RWPE2 (cell line): ENCODE measurements around the gene MTA1.
A peak's percentile ranks its signal among the peaks of the same experiment; 100 is the strongest.

Experiments used
- ATAC-seq: fragments of 200-7000 bp; cut with Tn5 transposase; 3 replicates; pipeline ENCODE4 v1.9.1; 2021; ENCODE audit warnings: low read depth
- DNase-seq: peaks from one replicate; pipeline ENCODE4 v3.0.0-alpha.2; 2020; ENCODE audit warnings: low spot score
- H3K27ac ChIP-seq: fragments of 450-650 bp; 2 replicates; pipeline ENCODE4 v1.5.1; 2017; ENCODE audit warnings: mild to moderate bottlenecking; ENCODE audit not compliant: poor library complexity, severe bottlenecking
- H3K27me3 ChIP-seq: fragments of 250-450 bp; sonication (Bioruptor Pico); 2 replicates; pipeline ENCODE4 v1.5.1; 2021; ENCODE audit warnings: mild to moderate bottlenecking, moderate library complexity; ENCODE audit not compliant: insufficient read depth, poor library complexity, severe bottlenecking
- H3K36me3 ChIP-seq: fragments of 250-450 bp; sonication (Bioruptor Pico); 2 replicates; pipeline ENCODE4 v1.5.1; 2020; ENCODE audit warnings: low read depth, mild to moderate bottlenecking, moderate library complexity
- H3K4me1 ChIP-seq: fragments of 250-450 bp; sonication (Bioruptor Pico); 2 replicates; pipeline ENCODE4 v1.5.1; 2021; ENCODE audit warnings: mild to moderate bottlenecking, moderate library complexity; ENCODE audit not compliant: insufficient read depth, poor library complexity, severe bottlenecking
- H3K4me3 ChIP-seq: fragments of 250-450 bp; sonication (Bioruptor Pico); 2 replicates; pipeline ENCODE4 v1.5.1; 2021; ENCODE audit warnings: mild to moderate bottlenecking, moderate library complexity; ENCODE audit not compliant: severe bottlenecking
- H3K9me3 ChIP-seq: fragments of 250-450 bp; sonication (Bioruptor Pico); 2 replicates; pipeline ENCODE4 v1.5.1; 2021; ENCODE audit warnings: mild to moderate bottlenecking, moderate library complexity; ENCODE audit not compliant: severe bottlenecking
- TF ChIP-seq, protein P1 (sequence below): fragments of 450-650 bp; IDR thresholded peaks from one replicate; pipeline ENCODE4 v1.5.1; 2017; ENCODE audit warnings: mild to moderate bottlenecking, moderate library complexity; ENCODE audit not compliant: poor library complexity, severe bottlenecking

MTA1 gene

GRCh38 chr14:105493921-105494605 is 74.4 kb downstream of the MTA1 start:
- ATAC-seq (no peak), DNase-seq (no peak)
- no peaks in the 10 kb centered on the region for H3K9me3 ChIP-seq
- H3K4me1 ChIP-seq = peaks cover 5% of the 10 kb centered on the region
- H3K27me3 ChIP-seq = no peaks in the 10 kb centered on the region
- peaks cover 11% of the 10 kb centered on the region for H3K36me3 ChIP-seq
- no peak overlapping the region for H3K4me3 ChIP-seq
- TF ChIP-seq, protein P1, sequence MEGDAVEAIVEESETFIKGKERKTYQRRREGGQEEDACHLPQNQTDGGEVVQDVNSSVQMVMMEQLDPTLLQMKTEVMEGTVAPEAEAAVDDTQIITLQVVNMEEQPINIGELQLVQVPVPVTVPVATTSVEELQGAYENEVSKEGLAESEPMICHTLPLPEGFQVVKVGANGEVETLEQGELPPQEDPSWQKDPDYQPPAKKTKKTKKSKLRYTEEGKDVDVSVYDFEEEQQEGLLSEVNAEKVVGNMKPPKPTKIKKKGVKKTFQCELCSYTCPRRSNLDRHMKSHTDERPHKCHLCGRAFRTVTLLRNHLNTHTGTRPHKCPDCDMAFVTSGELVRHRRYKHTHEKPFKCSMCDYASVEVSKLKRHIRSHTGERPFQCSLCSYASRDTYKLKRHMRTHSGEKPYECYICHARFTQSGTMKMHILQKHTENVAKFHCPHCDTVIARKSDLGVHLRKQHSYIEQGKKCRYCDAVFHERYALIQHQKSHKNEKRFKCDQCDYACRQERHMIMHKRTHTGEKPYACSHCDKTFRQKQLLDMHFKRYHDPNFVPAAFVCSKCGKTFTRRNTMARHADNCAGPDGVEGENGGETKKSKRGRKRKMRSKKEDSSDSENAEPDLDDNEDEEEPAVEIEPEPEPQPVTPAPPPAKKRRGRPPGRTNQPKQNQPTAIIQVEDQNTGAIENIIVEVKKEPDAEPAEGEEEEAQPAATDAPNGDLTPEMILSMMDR = no peak
- no peak overlapping the region for H3K27ac ChIP-seq

GRCh38 chr14:105494606-105494929 is 74.9 kb downstream of the MTA1 start:
- ATAC-seq = no peak
- Histone ChIP-seq H3K4me3 (no peak overlapping the region), H3K27ac (no peak overlapping the region), H3K4me1 (no peaks in the 10 kb centered on the region), H3K27me3 (no peaks in the 10 kb centered on the region), H3K9me3 (no peaks in the 10 kb centered on the region), H3K36me3 (peaks cover 11% of the 10 kb centered on the region)
- DNase-seq = no peak
- TF ChIP-seq, protein P1 = no peak

- ATAC-seq = no peak
- DNase-seq = peak; percentile 70
- Histone ChIP-seq H3K36me3 (peaks cover 11% of the 10 kb centered on the region), H3K4me1 (no peaks in the 10 kb centered on the region), H3K27me3 (no peaks in the 10 kb centered on the region), H3K27ac (no peak overlapping the region), H3K4me3 (no peak overlapping the region), H3K9me3 (no peaks in the 10 kb centered on the region)
- TF ChIP-seq, protein P1 = no peak
Measured at GRCh38 chr14:105495101-105495989, 75.7 kb downstream of the MTA1 start.

DNA sequence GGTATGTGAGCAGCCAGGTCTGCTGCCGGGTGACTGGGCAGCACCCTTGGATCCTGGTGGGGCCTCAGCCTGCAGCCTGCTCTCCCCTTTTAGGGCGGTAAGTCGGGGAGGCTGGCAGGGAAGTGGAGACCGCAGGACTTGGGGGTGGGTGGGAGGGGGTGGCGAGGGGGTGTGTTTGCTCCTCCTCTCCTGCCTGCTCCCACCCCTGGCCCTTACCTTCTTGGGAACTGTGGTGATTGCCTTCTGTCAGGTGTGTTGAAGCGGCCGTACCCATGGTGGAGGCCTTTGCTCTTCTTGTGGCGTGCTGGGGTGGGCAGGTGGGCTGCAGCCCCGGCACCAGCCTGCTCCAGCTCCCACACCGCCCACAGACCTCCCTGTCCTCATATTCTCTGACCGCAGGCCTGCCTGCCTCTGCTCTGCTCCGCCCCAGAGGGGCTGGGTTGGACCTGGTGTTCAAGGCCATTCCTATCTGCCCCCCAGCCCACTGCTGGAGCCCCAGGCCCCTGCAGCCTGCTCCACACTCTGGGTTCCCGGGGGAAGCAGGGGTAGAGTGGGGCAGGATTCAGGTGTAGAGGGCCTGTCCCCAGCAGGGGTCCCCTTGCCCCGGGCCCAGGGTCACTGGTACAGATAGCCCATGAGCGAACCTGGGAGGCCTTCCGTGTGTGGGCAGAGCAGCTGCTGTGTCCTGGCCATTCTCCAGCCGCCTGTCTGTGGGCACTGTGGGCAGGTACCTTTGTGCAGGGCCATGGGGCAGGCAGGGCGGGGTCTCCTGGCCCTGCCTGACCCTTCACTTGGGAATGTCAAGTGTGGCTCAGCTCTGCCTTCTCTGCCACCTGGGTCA is 76.6 kb downstream of the MTA1 start:
- H3K4me1 ChIP-seq = no peaks in the 10 kb centered on the region
- H3K27me3 ChIP-seq = no peaks in the 10 kb centered on the region
- no peaks in the 10 kb centered on the region for H3K9me3 ChIP-seq
- H3K4me3 ChIP-seq = no peak overlapping the region
- ATAC-seq (no peak), DNase-seq (peak; percentile 77)
- H3K27ac ChIP-seq = no peak overlapping the region
- peaks cover 11% of the 10 kb centered on the region for H3K36me3 ChIP-seq
- TF ChIP-seq, protein P1 = no peak
